GM15510 (cell line): Measurements from ENCODE around the gene RBBP8NL.

ENCODE experiments used
- POLR2A ChIP-seq: IDR thresholded peaks from 3 replicates; pipeline ENCODE4 v1.6.1; 2011; ENCODE audit warnings: borderline replicate concordance; ENCODE audit not compliant: insufficient read length; ENCODE audit errors: extremely low read depth

The RBBP8NL gene

GRCh38 chr20:62367633-62368391 lies 59.5 kb downstream of the RBBP8NL start:
- no peak for TF ChIP-seq POLR2A

GRCh38 chr20:62367136-62367632 lies 60.2 kb downstream of the RBBP8NL start, which contains the start of gene LAMA5:
LAMA5 (minus strand) TSS chr20:62367312; CDS start chr20:62367245, 67 bp downstream.
- TF ChIP-seq POLR2A: peak; percentile 45

DNA sequence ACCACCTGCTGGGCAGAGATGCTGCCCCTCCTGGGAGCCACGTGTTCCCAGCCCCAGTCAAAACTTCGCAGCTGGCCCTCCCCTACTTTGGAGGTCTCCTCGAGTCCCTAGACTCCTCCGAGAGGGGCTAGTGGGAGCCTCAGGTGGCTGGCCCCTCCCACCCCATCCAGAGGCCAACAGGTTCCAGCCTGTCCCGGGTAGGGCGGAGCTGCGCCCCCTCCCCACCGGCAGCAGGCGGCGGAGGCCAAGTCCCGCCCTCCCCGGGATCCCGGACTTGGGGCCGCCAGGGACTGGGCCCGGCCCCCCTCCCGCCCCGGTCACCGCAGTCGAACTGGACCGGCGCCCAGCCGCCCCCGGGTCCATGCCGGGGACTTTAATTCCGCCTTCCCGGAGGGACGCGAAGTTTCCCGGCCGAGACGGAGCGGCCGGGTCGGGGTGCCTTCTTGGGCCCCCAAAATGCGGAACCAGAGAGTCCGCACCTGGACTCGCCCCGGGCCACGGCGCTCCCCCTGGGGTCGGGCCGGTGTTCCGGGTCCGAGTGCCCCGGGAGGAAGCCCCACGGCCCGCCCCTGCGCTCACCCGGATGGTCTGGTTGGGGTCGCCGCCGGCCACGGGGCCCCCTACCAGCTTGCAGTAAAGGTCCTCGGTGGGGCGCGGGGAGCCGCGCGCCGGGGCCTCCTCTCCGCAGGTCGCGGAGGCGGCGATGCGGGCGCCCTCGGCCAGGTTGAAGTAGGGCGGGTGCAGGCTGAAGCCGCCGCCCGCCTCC lies 60.8 kb downstream of the RBBP8NL start:
- TF ChIP-seq POLR2A: no peak

- no peak for TF ChIP-seq POLR2A
Measured at GRCh38 chr20:62365814-62366369, 61.4 kb downstream of the RBBP8NL start.

GRCh38 chr20:62364911-62365736 lies 62.2 kb downstream of the RBBP8NL start:
- TF ChIP-seq POLR2A: no peak

GRCh38 chr20:62363920-62364851 lies 63.2 kb downstream of the RBBP8NL start:
- no peak for TF ChIP-seq POLR2A

DNA sequence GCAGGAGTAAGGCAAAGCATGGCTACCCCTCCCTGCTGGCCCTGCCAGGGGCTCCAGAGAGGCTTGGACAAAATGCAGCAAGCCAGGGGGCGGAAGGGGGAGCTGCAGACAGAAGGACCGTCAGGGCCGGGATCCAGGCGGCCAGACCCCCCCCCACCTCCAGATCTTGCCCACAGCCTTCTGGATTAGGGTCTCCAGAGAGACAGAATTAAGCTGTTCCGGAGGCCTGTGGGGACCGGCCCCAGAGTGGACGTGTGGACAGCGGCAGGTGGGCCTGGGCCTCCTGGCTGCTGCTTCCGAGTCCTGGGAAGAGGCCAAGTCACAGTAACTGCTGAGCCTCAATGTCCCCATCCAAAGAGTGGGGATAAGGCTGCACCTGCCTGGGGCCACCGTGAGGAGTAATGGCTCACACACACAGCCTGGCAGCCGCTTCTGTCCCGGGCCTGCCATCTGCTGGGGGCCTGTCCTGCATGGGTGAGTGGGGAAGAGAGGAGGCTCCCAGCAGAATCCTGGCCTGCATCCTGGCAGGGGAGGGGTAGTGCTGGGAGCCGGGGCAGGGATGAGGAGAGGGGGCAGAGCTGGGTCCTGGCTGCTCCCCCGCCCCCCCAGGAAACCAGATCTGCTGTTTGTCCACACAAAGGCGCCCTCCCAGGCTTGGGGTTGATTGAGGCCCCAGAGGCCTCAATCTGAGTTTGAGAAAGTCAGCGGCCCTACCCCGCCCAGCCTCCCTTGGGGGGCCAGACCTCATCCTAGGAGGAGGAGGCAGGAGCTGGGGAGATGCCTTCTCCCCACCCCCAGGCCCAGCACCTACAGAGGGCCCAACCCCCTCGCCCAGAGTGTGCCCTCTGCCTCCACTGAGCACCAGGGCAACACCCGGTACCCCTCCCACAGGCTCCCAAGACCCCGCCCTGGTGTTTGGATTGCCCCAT lies 64.1 kb downstream of the RBBP8NL start:
- TF ChIP-seq POLR2A: no peak

GRCh38 chr20:62362590-62362940 lies 64.8 kb downstream of the RBBP8NL start:
- TF ChIP-seq POLR2A: no peak

DNA sequence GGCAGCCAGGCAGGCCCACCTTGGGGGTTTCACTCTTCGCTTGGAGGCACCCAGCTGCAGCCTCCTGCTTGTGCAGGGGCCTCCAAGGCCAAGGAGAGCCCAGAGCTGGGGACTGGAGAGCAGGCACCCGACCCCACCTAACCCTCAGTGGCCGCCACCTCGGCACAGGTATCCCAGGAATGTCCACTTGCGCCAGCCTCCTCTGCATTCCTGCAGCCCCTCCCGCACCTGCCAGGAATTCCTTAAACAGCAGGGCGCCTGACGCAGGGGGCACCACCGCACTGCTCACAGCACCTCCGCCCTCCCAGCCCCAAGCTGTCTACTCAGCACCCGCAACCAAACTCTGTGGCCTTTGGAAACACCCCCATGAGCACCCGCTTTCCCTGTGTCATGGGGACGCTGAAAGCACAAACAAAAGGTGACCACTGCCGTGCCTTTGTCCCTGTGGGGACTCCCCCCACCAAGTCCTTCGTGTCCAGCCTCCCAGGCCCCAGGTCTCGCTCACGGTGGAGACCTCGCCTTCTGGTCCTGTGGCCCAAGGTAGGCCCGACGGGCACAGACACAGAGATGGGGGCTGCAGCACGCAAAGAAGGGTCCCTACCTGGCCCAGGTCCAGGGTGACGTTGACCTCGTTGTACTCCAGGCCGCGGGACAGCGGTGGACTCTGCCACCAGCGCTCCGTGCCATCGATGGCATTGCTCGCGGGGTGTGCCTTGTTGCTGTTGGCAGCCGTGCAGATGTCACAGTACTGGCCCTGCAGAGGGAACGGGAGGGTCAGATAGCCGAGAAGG lies 65.3 kb downstream of the RBBP8NL start:
- TF ChIP-seq POLR2A: no peak

- TF ChIP-seq POLR2A: no peak
Measured at GRCh38 chr20:62360854-62361798, 66.2 kb downstream of the RBBP8NL start.
